ENCODE data around the gene ATP2C1. TPM values are rescaled to one million over a fixed set of nuclear protein-coding genes. Genes with fewer than 3 reads are reported as not detected.

The ATP2C1 gene
- total RNA-seq, 1 donor from 2014 or later: 34.1 TPM

DNA sequence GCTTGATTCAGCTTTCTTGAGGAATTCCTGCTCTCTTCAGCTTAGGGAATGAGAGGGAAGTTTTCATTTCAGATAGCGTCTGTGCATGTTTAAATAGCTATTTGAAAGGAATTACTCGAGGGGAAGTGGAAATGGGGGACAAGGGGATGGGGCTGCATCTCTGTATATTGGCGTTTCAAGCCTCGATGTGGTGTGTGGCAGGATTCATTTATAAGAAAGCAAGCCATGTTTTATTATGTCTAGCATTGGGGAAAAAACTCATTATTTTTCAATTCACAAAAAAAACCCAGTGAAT is 1.0 kb downstream of the ATP2C1 start:
- intact Hi-C loops (cut with DNase I): no loop called here

DNA sequence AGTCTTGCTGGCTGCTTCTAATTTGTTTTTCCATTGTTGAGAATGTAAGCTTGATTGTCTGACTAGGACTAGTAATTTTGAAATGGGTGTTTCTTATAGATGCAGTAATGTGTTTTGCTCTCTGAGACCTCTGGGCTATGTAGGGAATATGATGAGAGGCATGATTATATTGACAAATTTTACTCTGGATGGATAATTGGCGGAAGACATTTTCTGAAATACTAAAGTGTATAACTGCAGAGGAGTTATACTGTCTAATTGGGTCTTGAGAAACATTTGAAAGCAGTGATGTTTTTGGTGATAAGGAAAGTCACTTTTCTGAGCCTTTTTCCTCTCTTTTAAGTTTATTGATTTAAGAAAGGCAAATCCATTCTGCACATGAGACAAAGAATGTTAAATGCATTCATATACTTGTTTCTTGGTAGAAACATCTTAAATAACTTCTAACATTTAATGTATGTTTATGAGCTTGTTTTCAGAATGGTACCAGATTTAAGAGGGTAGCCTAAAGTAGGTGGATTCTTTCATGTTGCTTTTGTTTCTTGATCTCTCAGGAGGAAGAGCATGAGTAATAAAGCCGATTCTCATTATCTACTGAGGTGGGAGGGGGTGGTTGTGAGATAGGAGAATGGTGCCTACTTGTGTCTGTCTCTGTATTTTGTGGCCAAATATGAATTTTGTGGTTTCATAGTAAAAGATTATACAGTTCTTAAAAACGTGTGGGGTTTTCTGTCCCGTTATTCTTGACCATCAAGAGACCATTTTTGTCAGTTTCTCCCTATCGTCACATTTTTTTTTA is 2.0 kb downstream of the ATP2C1 start:
- H3K4me1 ChIP-seq: peaks cover 32% of the 10 kb centered on the region
- no peaks in the 10 kb centered on the region for H3K27me3 ChIP-seq
- peak overlapping the region in 1 of 2 donors; percentile 65 for H3K4me3 ChIP-seq
- intact Hi-C loops (cut with DNase I): no loop called here
- no peaks in the 10 kb centered on the region for H3K9me3 ChIP-seq
- no peak for DNase-seq (ENCODE audit: extremely low spot score in 2 of 2)
- no peaks in the 10 kb centered on the region for H3K36me3 ChIP-seq
- no peak overlapping the region for H3K27ac ChIP-seq
- TF ChIP-seq POLR2AphosphoS5 (IDR thresholded peaks at IDR 0.05; ENCODE audit: insufficient read depth in 1 of 2, low read depth in 1 of 2): no peak
- no peak for TF ChIP-seq POLR2A (IDR thresholded peaks at IDR 0.05)
- TF ChIP-seq, protein P1, sequence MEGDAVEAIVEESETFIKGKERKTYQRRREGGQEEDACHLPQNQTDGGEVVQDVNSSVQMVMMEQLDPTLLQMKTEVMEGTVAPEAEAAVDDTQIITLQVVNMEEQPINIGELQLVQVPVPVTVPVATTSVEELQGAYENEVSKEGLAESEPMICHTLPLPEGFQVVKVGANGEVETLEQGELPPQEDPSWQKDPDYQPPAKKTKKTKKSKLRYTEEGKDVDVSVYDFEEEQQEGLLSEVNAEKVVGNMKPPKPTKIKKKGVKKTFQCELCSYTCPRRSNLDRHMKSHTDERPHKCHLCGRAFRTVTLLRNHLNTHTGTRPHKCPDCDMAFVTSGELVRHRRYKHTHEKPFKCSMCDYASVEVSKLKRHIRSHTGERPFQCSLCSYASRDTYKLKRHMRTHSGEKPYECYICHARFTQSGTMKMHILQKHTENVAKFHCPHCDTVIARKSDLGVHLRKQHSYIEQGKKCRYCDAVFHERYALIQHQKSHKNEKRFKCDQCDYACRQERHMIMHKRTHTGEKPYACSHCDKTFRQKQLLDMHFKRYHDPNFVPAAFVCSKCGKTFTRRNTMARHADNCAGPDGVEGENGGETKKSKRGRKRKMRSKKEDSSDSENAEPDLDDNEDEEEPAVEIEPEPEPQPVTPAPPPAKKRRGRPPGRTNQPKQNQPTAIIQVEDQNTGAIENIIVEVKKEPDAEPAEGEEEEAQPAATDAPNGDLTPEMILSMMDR (IDR thresholded peaks at IDR 0.05): no peak

More for the DNA sequence above, 1.0 kb downstream of the ATP2C1 start:
- no peak for TF ChIP-seq POLR2AphosphoS5 (IDR thresholded peaks at IDR 0.05; ENCODE audit: insufficient read depth in 1 of 2, low read depth in 1 of 2)
- no peak for TF ChIP-seq POLR2A (IDR thresholded peaks at IDR 0.05)
- TF ChIP-seq, protein P1 (IDR thresholded peaks at IDR 0.05): no peak
- Histone ChIP-seq H3K9me3 (no peaks in the 10 kb centered on the region), H3K4me3 (peak overlapping the region; percentile 65 to 67), H3K4me1 (peaks cover 32% of the 10 kb centered on the region), H3K27ac (peak overlapping the region; percentile 95), H3K36me3 (no peaks in the 10 kb centered on the region), H3K27me3 (no peaks in the 10 kb centered on the region)
- DNase-seq (ENCODE audit: extremely low spot score in 2 of 2): no peak

DNA sequence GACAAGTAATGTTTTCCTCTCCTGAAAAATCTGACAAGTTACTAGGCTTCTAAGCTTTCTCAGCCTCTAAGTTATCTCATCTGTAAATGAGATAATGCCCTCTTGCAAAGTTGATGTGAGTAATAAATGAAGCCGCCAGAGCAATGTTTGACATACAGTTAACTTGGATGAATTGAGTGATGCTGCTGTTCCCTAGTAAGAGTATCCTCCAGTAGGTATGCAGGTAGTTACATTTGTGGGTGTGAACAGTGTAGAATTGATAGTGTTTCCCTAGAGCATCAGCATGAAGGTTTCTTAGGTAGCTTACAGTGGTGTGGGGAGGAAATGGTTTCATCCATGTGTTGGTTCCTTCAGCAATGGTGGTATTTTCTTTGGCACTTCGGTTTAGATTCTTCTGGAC is 3.4 kb downstream of the ATP2C1 start:
- no peaks in the 10 kb centered on the region for H3K36me3 ChIP-seq
- no peaks in the 10 kb centered on the region for H3K9me3 ChIP-seq
- peaks cover 45% of the 10 kb centered on the region for H3K4me1 ChIP-seq
- no peak overlapping the region for H3K4me3 ChIP-seq
- no peaks in the 10 kb centered on the region for H3K27me3 ChIP-seq
- H3K27ac ChIP-seq: no peak overlapping the region
- TF ChIP-seq POLR2AphosphoS5 (IDR thresholded peaks at IDR 0.05; ENCODE audit: insufficient read depth in 1 of 2, low read depth in 1 of 2) (no peak), POLR2A (IDR thresholded peaks at IDR 0.05) (no peak)
- TF ChIP-seq, protein P1 (IDR thresholded peaks at IDR 0.05): no peak
- DNase-seq (ENCODE audit: extremely low spot score in 2 of 2): no peak
- intact Hi-C loops (cut with DNase I): no loop called here

DNA sequence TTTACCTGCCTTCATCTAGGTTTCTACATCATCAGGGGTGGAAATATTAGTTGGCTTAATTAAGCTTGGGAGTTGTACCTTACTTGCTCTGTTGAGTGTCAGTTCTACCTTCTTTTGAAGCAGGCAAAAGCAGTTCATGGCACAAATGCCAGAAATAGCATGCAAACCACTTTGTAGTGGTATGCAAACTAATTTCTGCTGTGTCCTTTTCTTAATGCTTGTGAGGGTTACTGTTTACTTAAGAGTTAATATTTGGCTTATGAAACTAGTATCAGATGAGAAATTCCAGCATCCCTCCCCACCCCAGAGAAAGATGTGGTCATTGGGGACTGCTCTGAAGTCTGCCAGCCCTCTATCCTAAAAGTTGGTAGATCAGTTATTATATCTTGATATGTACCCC is 7.1 kb downstream of the ATP2C1 start:
- DNase-seq (ENCODE audit: extremely low spot score in 2 of 2): no peak
- peaks cover 58% of the 10 kb centered on the region for H3K4me1 ChIP-seq
- intact Hi-C loops (cut with DNase I): no loop called here

More for the DNA sequence above, 7.1 kb downstream of the ATP2C1 start:
- Histone ChIP-seq H3K4me3 (no peak overlapping the region), H3K27ac (no peak overlapping the region), H3K36me3 (no peaks in the 10 kb centered on the region), H3K9me3 (no peaks in the 10 kb centered on the region), H3K27me3 (no peaks in the 10 kb centered on the region)
- TF ChIP-seq, protein P1 (IDR thresholded peaks at IDR 0.05): no peak
- TF ChIP-seq POLR2AphosphoS5 (IDR thresholded peaks at IDR 0.05; ENCODE audit: insufficient read depth in 1 of 2, low read depth in 1 of 2): no peak
- TF ChIP-seq POLR2A (IDR thresholded peaks at IDR 0.05): no peak
